ENCODE data around the gene SERPINA3.

The SERPINA3 gene

GRCh38 chr14:94614802-94615201 lies 2.6 kb downstream of the SERPINA3 start:
- DNase-seq: no peak

- no peak for DNase-seq
These were observed 3.1 kb downstream of the SERPINA3 start for GRCh38 chr14:94615254-94615653.

- no peak for DNase-seq
These were observed 3.8 kb downstream of the SERPINA3 start for GRCh38 chr14:94615823-94616570.

GRCh38 chr14:94617366-94617941 lies 5.3 kb downstream of the SERPINA3 start:
- DNase-seq: no peak

- DNase-seq: no peak
These were observed 6.0 kb downstream of the SERPINA3 start for GRCh38 chr14:94617988-94618822.

- DNase-seq: no peak
These were observed 7.1 kb downstream of the SERPINA3 start for GRCh38 chr14:94619297-94619696.

- no peak for DNase-seq
These were observed 8.4 kb downstream of the SERPINA3 start for GRCh38 chr14:94620597-94620996.

GRCh38 chr14:94621358-94622134 lies 9.4 kb downstream of the SERPINA3 start:
- DNase-seq: no peak

- DNase-seq: no peak
These were observed 10.6 kb downstream of the SERPINA3 start for GRCh38 chr14:94622653-94623421.

GRCh38 chr14:94623422-94623809 lies 11.2 kb downstream of the SERPINA3 start:
- no peak for DNase-seq

GRCh38 chr14:94623856-94624499 lies 11.8 kb downstream of the SERPINA3 start:
- no peak for DNase-seq

GRCh38 chr14:94624537-94625352 lies 12.6 kb downstream of the SERPINA3 start:
- DNase-seq: no peak

GRCh38 chr14:94625353-94625635 lies 13.1 kb downstream of the SERPINA3 start:
- DNase-seq: no peak

GRCh38 chr14:94628578-94628977 lies 16.4 kb downstream of the SERPINA3 start:
- DNase-seq: no peak

- DNase-seq: no peak
These were observed 18.2 kb downstream of the SERPINA3 start for GRCh38 chr14:94630396-94630795.

- DNase-seq: no peak
These were observed 18.9 kb downstream of the SERPINA3 start for GRCh38 chr14:94631050-94631449.

GRCh38 chr14:94631536-94632304 lies 19.5 kb downstream of the SERPINA3 start:
- DNase-seq: no peak

GRCh38 chr14:94632305-94632590 lies 20.1 kb downstream of the SERPINA3 start:
- no peak for DNase-seq

GRCh38 chr14:94633121-94633520 lies 20.9 kb downstream of the SERPINA3 start:
- no peak for DNase-seq

GRCh38 chr14:94635154-94635553 lies 23.0 kb downstream of the SERPINA3 start:
- DNase-seq: no peak
